Vagina (tissue), 2 donors: ENCODE data around the gene KRT2. TPM values are rescaled to one million over a fixed set of nuclear protein-coding genes. Genes with fewer than 3 reads are reported as not detected.

Source experiments
- DNase-seq, 2 donors: peaks; one replicate each; pipeline ENCODE4 v3.0.0-alpha.2; 2017; ENCODE audit errors: extremely low spot score in 2 of 2
- H3K27ac ChIP-seq: fragments of 200-600 bp; sonication (generic); one replicate; pipeline ENCODE4 v1.5.1; 2019
- H3K27me3 ChIP-seq: fragments of 200-600 bp; sonication (generic); one replicate; pipeline ENCODE4 v1.5.1; 2019
- H3K36me3 ChIP-seq, 2 donors: fragments of 200-600 bp; sonication (generic); one replicate each; pipeline ENCODE4 v1.5.1; 2017 to 2019
- H3K4me1 ChIP-seq: fragments of 200-600 bp; sonication (generic); one replicate; pipeline ENCODE4 v1.5.1; 2019
- H3K4me3 ChIP-seq, 2 donors: fragments of 200-600 bp; sonication (generic); 1 replicate in 1 of 2; 2 replicates in 1 of 2; pipeline ENCODE4 v1.5.1; 2016 to 2019
- H3K9me3 ChIP-seq: fragments of 200-600 bp; sonication (generic); one replicate; pipeline ENCODE4 v1.5.1; 2019
- CTCF ChIP-seq, 3 experiments: fragments of 450-650 bp in 2 of 3; fragments of 200-600 bp in 1 of 3; sonication (generic) in 1 of 3; IDR thresholded peaks; one replicate each; pipeline ENCODE4 v1.5.1; 2017 to 2019; ENCODE audit warnings: antibody characterized with exemption in 3 of 3, mild to moderate bottlenecking in 2 of 3, moderate library complexity in 2 of 3
- POLR2A ChIP-seq, 2 donors: fragments of 450-650 bp; IDR thresholded peaks; one replicate each; pipeline ENCODE4 v1.6.1; 2017; ENCODE audit warnings: antibody characterized with exemption in 2 of 2, mild to moderate bottlenecking in 2 of 2, moderate library complexity in 2 of 2
- POLR2AphosphoS5 ChIP-seq, 2 donors: sonication (generic); formaldehyde crosslinking; IDR thresholded peaks; one replicate each; pipeline ENCODE4 v1.9.0; 2017; ENCODE audit warnings: antibody characterized with exemption in 2 of 2, mild to moderate bottlenecking in 2 of 2, low read depth in 1 of 2; ENCODE audit not compliant: insufficient read depth in 1 of 2
- intact Hi-C: fragments of 100-400 bp; cut with DNase I; formaldehyde crosslinking; loops from one replicate; pipeline ENCODE4 v1.15.1; 2023
- total RNA-seq: library from RNA; depleted of rRNA; stranded (reverse); fragments of >200 nt; gene quantifications from one replicate; pipeline ENCODE4 v1.2.3, GENCODE V29; 2016

Gene KRT2
- total RNA-seq, 1 donor from 2014 or later = 2.0 TPM

- peaks cover 2% of the 10 kb centered on the region for H3K4me1 ChIP-seq
Observed at GRCh38 chr12:52677671-52678070, 25.7 kb upstream of the KRT2 start.

GRCh38 chr12:52677126-52677525, 25.1 kb upstream of the KRT2 start:
- Histone ChIP-seq H3K27ac (no peak overlapping the region), H3K27me3 (no peaks in the 10 kb centered on the region), H3K9me3 (no peaks in the 10 kb centered on the region), H3K4me3 (no peak overlapping the region), H3K4me1 (peaks cover 4% of the 10 kb centered on the region), H3K36me3 (no peaks in the 10 kb centered on the region)
- TF ChIP-seq CTCF (IDR thresholded peaks at IDR 0.05) (no peak), POLR2AphosphoS5 (IDR thresholded peaks at IDR 0.05; ENCODE audit: insufficient read depth in 1 of 2, low read depth in 1 of 2) (no peak), POLR2A (IDR thresholded peaks at IDR 0.05) (no peak)
- no peak for DNase-seq
- intact Hi-C loops = no loop called here

More at GRCh38 chr12:52677671-52678070, 25.7 kb upstream of the KRT2 start:
- Histone ChIP-seq H3K27ac (no peak overlapping the region), H3K9me3 (no peaks in the 10 kb centered on the region), H3K4me3 (no peak overlapping the region), H3K27me3 (no peaks in the 10 kb centered on the region), H3K36me3 (no peaks in the 10 kb centered on the region)
- TF ChIP-seq CTCF (IDR thresholded peaks at IDR 0.05) = no peak
- TF ChIP-seq POLR2A (IDR thresholded peaks at IDR 0.05) = no peak
- no peak for TF ChIP-seq POLR2AphosphoS5 (IDR thresholded peaks at IDR 0.05; ENCODE audit: insufficient read depth in 1 of 2, low read depth in 1 of 2)
- intact Hi-C loops = no loop called here
- DNase-seq = no peak

- H3K4me1 ChIP-seq = peaks cover 4% of the 10 kb centered on the region
- H3K27ac ChIP-seq = no peak overlapping the region
- intact Hi-C loops = no loop called here
- no peak for TF ChIP-seq POLR2AphosphoS5 (IDR thresholded peaks at IDR 0.05; ENCODE audit: insufficient read depth in 1 of 2, low read depth in 1 of 2)
- TF ChIP-seq POLR2A (IDR thresholded peaks at IDR 0.05) = no peak
- no peak for TF ChIP-seq CTCF (IDR thresholded peaks at IDR 0.05)
- DNase-seq = no peak
- H3K36me3 ChIP-seq = no peaks in the 10 kb centered on the region
- H3K4me3 ChIP-seq = no peak overlapping the region
- no peaks in the 10 kb centered on the region for H3K27me3 ChIP-seq
- no peaks in the 10 kb centered on the region for H3K9me3 ChIP-seq
Observed at GRCh38 chr12:52676163-52676562, 24.2 kb upstream of the KRT2 start.

GRCh38 chr12:52675301-52675701, 23.3 kb upstream of the KRT2 start:
- H3K27me3 ChIP-seq = no peaks in the 10 kb centered on the region
- no peaks in the 10 kb centered on the region for H3K36me3 ChIP-seq
- H3K4me3 ChIP-seq = no peak overlapping the region
- intact Hi-C loops = no loop called here
- peaks cover 4% of the 10 kb centered on the region for H3K4me1 ChIP-seq
- H3K27ac ChIP-seq = no peak overlapping the region
- DNase-seq = no peak
- no peaks in the 10 kb centered on the region for H3K9me3 ChIP-seq
- TF ChIP-seq POLR2AphosphoS5 (IDR thresholded peaks at IDR 0.05; ENCODE audit: insufficient read depth in 1 of 2, low read depth in 1 of 2) = no peak
- no peak for TF ChIP-seq CTCF (IDR thresholded peaks at IDR 0.05)
- no peak for TF ChIP-seq POLR2A (IDR thresholded peaks at IDR 0.05)

GRCh38 chr12:52674433-52674775, 22.4 kb upstream of the KRT2 start:
- Histone ChIP-seq H3K36me3 (no peaks in the 10 kb centered on the region), H3K4me1 (peaks cover 4% of the 10 kb centered on the region), H3K27me3 (no peaks in the 10 kb centered on the region), H3K9me3 (no peaks in the 10 kb centered on the region), H3K27ac (no peak overlapping the region), H3K4me3 (no peak overlapping the region)
- intact Hi-C loops = no loop called here
- no peak for DNase-seq
- TF ChIP-seq CTCF (IDR thresholded peaks at IDR 0.05) (no peak), POLR2A (IDR thresholded peaks at IDR 0.05) (no peak), POLR2AphosphoS5 (IDR thresholded peaks at IDR 0.05; ENCODE audit: insufficient read depth in 1 of 2, low read depth in 1 of 2) (no peak)
